ENCODE data around the gene CHD9.
"Not testable (repeated sequence)": the region's sequence is repeated elsewhere in the genome, so short reads cannot be mapped to it uniquely, and the experiment has no call there.

Gene CHD9

DNA sequence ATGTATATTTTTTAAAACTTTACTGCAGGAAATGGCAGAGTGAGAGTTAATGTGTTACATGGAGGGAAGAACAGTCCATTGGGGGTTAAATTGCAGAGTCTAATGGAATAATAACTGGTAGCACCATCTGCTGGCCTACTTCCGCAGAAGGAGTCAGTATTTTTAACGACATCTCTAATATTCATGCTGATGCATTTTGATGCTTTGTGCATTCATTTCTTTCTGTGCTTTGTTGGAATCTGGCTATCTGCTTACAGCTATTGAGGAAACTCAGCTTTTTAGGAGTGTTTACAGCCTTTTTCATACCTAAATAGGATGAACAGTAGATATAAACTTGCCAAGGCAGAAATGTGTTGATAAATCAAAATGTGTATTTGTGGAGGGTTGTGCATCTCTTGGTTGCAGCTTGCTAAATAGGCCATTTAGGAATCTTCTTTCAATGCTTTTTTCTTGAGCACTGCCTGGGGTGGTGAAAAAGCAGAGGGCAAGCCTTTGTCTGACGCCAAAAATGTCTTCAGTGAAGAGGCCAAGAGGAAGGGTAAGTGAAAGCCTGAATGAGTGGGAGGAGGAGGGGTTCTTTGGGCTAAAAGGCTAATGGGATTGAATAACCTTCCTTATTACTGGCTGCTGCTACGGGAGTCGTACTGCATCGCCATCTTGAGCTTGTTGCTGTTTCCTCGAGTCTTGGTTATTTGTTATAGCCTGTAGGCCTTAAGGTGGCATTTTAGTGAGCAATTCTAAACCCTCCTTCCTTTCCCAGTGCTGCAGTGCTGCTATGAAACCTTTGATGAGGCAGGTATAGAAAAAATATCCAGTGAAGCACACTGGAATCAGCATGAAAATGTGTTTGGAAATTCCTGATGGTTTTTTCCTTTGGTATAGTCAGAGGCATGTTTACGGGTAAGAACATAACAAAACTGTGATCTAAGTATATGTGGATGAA lies 153.3 kb downstream of the CHD9 start:
- DNase-seq (ENCODE audit: low read depth in 2 of 2): no peak

DNA sequence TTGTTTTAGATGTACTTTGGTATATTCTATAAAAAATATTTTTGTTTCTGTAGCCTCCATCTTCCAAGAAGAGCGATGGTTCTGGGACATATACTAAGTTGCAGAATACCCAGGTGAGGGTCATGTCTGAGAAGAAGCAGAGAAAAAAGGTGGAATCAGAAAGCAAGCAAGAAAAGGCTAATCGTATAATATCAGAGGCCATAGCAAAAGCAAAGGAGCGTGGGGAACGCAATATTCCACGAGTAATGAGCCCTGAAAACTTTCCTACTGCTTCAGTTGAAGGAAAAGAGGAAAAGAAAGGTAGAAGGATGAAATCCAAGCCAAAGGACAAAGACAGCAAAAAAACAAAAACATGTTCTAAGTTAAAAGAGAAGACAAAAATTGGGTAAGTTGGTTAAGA lies 154.6 kb downstream of the CHD9 start:
- no peak for DNase-seq (ENCODE audit: low read depth in 2 of 2)

DNA sequence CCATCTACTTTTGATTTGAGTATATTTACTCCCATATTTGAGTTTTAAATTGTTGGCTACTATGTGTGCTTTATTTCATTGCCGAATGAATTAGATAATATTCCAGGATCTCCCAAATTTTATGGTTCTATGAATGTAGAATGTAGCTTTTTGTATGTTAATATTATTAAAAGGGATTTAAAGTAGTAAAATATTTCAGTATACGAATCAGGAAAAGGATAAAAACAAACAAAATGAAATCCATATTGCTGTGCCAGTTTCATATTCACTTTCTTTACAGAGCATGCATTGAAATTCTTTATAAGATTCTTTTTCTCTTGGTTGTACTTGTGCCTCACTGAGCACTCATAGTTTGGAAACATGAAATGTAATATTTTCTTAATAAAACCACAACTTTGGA lies 155.1 kb downstream of the CHD9 start:
- no peak for DNase-seq (ENCODE audit: low read depth in 2 of 2)

DNA sequence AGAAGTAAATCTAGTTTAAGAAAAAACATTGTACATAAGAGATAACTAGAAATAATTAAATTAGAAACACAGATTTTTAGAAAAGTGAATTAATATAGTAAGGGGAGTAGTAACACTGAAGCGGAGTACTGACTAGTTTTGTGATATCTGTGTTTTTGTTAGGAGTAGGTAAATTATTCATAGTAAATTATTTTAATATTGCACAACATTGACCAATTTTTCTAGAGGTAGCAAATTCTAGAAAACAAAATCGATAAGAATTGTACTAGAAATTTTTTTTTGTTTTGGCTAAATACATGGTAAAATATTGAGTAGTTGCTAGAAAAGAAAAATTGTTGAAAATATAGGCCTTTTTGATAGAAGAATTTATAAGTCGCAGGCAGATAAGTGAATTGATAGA lies 156.5 kb downstream of the CHD9 start:
- DNase-seq (ENCODE audit: low read depth in 2 of 2): no peak

DNA sequence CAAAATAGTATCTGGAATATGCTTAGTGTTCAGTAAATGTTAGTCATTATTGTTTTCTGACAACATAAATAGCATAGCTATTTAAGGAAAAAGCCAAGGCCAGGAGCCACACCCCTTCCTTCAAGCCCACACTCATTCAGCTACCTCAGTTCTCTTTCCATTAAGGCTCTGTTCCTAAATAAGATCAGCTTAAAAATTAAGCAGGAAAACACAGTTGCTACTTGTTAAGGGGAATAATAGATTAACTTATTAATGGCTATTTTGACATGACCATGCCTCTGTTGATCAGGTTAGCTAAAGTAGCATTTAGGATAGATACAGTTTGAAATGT lies 158.1 kb downstream of the CHD9 start:
- no peak for DNase-seq (ENCODE audit: low read depth in 2 of 2)

DNA sequence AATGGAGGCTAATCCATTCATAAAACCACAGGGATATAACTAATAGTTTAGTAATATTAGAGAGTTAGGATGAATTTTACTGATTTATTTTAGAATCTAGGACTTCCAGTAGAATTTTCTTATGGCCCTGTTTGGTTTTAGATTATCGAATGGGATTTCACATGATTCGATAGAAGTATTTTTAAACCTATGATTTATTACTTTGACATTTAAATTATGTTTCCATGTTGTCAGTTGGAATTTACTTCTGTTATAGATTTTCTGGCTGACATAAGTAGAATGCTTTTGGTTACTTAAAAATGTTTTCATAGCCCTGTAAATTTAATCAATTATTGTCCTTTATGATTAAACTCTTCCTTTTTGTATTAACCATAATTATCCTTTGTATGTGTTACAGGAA lies 158.8 kb downstream of the CHD9 start:
- DNase-seq (ENCODE audit: low read depth in 2 of 2): no peak

DNA sequence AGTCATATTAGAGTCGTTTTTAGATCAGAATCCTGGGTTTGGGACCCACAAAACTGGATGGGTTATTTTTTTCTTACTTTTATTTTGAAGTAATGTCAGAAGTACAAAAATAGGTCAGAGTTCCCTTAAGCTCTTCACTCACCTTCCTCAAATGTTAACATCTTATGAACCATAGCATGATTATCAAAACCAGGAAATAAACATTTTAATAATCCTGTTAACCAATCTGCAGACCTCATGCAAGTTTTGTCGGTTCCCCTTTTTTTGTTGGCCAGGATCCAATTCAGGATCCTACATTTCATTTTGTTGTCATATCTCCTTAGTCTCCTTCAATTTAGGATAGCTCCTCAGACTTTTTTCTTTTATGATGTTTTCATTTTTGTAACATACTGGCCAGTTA lies 162.0 kb downstream of the CHD9 start:
- DNase-seq (ENCODE audit: low read depth in 2 of 2): no peak

DNA sequence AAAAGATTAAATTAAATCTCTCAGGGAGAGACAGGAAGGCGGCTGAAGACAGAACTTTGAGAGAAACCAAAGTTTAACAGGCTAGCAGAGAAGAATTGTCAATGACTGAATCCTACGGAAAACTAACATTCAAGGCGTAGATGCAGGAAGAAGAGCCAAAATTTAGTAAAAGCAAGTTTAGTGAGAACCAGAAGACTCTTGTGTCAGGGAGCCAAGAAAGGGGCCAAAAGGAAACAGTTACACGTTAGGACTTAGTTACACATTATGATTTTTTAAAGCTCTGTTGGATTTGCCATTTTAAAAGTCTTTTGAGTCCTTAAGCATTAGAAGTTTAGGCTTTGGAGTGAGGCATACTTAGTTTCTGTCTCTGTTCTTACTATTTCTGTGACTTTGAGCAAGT lies 164.6 kb downstream of the CHD9 start:
- no peak for DNase-seq (ENCODE audit: low read depth in 2 of 2)

DNA sequence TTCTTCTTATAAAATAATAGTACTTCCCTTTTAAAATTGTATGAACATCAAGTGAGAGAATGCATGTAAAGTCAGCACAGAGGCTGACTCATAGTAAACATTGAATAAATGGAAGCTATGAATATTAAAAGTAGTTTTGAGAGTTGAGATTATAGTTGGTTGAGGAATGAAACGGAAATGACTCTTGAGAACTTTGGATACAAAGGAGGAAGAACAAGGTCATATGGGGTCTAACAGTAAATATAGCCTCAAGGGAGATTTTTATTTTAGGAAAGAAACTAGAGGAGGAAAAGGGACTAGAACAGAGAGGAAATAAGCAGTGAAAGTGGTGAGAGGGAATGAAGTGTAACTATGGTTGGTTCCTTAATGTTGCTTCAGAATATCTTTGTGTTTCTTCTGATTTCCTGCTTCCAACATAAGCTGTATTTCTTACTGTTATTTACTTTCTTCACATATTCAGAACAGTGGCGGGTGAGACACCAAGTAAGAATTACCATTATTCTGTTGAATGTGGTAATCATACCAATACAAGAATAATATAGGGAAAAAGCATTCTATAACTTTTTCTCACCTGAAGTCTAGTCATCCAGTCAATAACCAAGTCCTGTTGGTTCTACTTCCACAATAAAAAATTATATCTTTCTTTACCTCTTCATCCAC lies 165.1 kb downstream of the CHD9 start:
- DNase-seq (ENCODE audit: low read depth in 2 of 2): no peak

DNA sequence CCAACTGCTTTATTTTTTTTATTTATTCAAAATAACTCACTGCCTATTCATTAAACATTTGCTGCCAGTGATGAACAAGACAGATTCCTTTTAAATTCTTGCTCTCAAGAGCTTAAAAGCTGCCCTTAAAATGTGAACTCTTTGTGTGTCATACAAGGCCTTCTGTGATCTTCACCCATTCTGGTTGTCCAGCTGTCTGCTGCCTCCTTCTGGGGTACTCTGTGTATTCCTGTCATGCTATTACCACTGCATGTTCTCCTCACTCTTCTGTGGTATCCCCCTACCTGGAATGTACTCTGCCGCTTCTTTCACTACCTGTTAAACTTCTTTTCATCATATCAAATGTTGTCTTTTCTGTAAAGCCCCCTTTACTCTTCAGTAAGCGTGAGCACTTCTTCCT lies 165.8 kb downstream of the CHD9 start:
- DNase-seq (ENCODE audit: low read depth in 2 of 2): no peak

DNA sequence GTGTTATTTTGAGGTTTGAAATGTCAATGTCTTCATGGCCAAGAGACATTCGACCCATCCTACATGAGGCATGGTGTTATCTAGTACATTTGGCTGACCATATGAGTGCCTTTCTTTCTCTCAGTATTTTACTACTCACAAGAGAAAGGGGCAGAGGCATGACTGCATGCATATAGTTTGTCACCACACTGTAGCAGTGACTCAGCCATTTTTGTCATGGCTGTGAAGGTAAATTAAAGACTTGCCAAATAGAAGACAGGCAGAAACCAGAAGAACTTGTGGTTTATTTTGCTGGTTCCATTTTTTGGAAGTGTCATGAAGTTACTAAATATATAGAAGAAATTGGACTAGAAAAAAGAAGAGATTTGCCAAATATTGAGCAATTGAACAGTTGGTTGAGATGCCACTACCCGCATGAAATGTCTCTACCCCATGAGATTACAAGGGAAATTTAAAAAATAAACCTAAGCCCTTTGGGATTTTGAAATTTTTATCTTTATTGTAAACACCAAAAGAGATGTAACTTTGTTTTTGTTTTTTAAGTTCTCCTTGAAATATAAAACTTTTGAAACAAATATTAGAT lies 170.3 kb downstream of the CHD9 start:
- no peak for DNase-seq (ENCODE audit: low read depth in 2 of 2)

DNA sequence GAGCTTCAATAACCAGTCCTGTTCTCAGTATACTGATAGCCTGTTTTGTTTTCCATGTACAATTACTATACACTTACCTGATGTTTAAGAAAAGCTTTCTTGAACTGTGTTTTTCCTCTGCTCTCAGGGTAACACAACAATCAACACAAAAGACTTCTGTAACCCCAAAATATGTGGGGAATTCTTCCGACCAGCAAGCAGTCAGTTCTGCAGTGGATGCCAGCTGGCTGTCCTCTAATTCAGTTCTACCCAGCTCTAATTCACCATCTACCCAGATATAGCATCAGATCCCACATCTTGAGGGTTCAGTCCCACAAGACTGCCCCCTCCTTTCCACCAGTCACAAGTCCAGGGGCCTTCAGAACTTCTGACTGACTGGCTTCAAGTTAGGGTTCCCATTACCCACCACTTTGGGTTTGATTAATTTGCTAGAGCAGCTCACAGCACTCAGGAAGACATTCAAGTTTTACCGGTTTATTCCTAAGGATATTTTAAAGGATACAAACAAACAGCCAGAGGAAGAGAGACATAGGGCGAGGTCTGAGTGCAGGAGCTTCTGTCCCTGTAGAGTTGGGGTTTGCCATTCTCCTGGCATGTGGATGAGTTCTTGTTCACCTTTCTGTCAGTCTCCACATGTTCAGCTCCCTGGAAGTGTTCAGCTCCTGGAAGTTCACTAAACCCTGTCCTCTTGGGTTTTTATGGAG lies 178.2 kb downstream of the CHD9 start:
- no peak for DNase-seq (ENCODE audit: low read depth in 2 of 2)

DNA sequence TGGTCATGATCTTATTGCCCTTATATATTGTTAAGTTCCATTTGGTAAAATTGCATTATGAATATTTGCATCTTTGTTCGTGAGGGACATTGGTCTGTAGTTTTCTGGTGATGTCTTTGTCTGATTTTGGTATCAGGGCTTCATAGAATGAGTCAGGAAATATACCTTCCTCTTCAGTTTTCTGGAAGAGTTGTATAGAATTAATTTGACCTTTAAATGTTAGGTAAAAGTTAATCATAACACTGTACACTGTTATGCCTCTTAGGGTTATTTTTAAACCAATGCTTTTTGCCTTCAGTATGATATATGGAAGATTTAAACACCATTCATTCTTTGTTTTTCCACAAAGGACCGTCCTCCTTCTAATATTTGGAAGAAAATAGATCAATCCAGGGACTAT lies 180.0 kb downstream of the CHD9 start:
- no peak for DNase-seq (ENCODE audit: low read depth in 2 of 2)

DNA sequence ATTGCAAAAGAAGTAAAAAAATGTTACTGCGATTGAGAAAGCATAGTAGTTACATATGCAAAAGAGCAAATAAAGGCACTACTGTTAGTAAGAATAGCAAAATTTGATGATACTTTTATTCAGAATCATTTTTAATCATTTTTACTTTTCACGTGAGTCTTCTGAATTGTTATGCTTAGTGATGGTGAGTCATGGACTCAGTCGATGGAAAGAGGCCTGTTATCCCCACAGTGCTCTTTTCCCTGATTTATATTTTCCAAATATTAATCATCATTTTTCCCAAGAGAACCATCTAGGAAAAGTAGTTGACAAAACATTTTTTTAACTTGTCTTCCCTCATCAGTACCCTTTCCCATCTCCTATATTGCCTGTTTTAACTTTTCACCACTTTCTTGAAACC lies 181.1 kb downstream of the CHD9 start:
- no peak for DNase-seq (ENCODE audit: low read depth in 2 of 2)

DNA sequence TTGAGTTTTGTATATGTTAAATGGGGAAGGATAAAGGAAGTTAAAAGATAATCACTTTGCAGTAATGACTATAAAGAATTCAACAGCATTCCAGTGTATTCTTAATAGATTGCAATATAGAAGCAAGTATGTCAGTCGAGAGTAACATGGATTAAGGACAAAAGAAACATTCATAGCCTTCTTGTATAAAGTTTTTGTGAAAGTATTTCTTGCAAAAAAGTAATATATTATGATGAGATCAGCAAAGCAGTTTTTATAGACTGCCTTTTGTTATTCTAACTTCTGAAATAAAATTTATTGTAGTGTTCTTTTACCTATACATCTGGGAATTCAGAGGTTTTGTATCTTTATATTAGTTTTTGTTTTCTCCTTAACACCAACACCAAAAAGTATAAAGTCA lies 194.5 kb downstream of the CHD9 start:
- no peak for DNase-seq (ENCODE audit: low read depth in 2 of 2)

DNA sequence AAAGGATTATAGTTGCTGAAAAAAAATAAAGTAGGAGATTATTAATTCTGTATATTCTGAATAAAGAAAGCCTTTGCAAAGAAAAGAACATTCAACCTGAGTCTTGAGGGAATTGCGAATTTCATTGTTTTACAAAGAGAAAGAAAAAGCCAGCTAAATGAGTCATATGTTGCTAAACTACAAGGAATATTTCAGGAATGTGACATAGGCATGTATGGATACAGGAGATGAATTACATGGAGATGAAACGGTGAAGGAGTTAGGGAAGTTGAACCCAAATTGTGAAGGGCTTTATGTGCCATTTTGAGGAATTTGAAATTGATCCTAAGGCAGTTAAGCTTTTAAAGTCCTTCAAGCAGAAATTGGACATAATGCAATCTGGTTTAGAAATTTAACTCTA lies 202.2 kb downstream of the CHD9 start:
- no peak for DNase-seq (ENCODE audit: low read depth in 2 of 2)

DNA sequence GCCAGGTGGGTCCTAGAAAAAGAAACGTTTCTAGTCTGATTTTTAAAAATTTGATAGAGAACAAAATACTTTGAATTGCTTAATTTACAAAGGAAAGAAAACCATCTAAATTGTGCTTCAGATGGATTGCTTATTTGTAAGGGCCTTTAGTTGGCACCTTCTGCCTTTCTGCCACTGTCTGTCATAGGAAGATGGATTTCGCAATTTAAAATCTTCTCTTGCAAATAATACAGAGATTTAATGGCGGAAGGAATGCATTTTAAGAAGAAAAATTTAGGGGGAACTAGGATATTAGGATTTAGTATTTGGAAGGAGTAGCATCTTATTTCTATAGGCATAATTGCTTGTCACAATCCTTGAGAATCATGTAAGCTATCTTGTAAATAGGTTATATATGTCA lies 204.0 kb downstream of the CHD9 start:
- no peak for DNase-seq (ENCODE audit: low read depth in 2 of 2)

DNA sequence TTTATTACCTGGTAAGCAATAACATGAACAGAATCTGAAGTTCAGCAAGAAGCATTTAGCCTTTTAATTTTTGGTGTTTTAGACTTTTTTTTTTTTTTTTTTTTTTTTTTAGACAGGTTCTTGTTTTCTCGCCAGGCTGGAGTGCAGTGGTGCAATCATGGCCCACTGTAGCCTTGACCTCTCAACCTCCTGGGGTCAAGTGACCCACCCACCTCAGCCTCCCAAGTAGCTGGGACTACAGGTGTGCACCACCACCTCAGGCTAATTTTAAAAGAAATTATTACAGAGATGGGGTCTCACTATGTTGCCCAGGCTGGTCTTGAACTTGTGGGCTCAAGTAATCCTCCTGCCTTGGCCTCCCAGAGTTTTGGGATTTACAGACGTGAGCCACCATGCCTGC lies 206.5 kb downstream of the CHD9 start:
- DNase-seq (ENCODE audit: low read depth in 2 of 2): no peak

DNA sequence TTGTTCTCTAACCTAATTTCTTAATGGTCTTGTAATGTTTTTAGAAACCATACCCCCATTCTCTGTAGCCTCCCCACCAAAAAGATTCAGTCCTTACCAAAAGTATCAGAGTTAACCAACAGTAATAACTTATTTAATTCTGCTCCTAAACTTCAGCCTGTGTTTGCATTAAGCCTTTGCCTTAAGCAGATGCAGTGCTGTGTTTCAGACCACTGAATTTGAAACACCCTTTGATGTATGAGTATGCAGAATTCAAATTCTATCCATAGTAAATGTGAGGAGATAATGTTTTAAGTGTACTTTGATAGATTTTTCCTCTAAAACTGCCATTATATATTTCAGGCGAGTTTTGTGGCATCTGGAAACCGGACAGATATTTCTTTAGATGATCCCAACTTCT lies 207.9 kb downstream of the CHD9 start:
- no peak for DNase-seq (ENCODE audit: low read depth in 2 of 2)

DNA sequence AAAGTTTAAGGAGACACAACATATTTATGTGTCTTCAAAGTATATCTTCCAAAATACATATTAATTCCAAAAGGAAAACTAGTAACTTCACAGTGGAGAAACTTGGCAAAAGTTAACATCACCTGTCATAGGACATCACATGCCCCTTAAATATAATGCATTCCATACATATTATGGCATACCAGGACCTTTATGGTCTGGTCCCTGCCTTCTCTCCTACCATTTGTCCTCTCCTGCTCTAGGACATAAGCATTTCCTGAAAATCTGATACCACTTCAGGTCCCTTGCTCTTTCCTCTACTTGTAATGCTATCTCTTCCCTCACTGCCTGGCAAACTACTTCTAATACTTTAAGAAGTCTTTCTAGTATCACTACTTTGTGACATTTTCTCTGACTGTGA lies 211.4 kb downstream of the CHD9 start:
- no peak for DNase-seq (ENCODE audit: low read depth in 2 of 2)

DNA sequence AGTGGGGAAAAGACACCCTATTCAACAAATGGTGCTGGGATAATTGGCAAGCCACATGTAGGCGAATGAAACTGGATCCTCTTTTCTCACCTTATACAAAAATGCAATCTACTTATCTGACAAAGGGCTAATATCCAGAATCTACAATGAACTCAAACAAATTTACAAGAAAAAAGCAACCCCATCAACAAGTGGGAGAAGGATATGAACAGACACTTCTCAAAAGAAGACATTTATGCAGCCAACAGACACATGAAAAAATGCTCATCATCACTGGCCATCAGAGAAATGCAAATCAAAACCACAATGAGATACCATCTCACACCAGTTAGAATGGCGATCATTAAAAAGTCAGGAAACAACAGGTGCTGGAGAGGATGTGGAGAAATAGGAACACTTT lies 223.7 kb downstream of the CHD9 start:
- DNase-seq (ENCODE audit: low read depth in 2 of 2): not testable (repeated sequence)

DNA sequence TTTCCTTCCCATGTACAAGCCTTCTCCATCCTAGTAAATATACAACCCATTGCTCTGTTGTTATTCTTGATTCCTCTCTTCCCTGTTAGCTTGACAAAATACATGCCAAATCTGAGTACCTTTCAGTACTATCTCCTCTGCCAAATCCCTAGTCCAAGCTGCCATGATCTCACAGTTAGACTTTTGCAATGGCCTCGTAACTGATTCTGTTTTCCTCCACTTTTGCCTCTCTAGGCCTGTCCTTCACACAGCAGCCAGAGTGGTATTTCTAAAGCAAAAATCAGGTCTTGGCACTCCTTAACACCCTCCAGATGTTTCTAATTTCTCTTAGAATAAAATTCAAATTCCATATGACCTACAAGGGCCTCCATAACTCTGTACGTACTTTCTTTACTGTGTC lies 226.5 kb downstream of the CHD9 start:
- no peak for DNase-seq (ENCODE audit: low read depth in 2 of 2)

DNA sequence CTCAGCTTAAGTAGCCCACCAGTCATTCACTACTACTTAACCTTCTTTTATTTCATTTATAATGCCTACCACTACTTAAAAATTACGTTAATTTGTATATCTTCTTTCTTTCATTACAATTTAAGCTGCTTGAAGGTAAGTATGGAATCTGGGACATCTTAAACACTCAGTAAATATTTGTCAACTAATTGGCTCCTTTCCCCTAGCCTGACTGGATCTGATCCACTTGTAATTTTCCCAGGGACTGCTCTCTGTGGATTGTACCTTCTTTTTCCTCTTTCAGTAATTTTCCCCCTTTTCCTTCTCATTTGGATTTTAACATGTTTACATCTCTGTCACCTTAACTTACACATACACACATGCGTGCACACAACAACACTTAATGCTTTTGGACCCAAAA lies 227.1 kb downstream of the CHD9 start:
- no peak for DNase-seq (ENCODE audit: low read depth in 2 of 2)
